ENCODE data around the gene C18orf32. TPM values are rescaled to one million over a fixed set of nuclear protein-coding genes. Genes with fewer than 3 reads are reported as not detected.
"Not testable (repeated sequence)": the region's sequence is repeated elsewhere in the genome, so short reads cannot be mapped to it uniquely, and the experiment has no call there.

C18orf32 gene
- total and polyA plus RNA-seq, 2 of the 8 experiments (the other 6 are each of a cell fraction or from before 2014, with no cell fraction given) = 17.3 to 20.1 TPM

DNA sequence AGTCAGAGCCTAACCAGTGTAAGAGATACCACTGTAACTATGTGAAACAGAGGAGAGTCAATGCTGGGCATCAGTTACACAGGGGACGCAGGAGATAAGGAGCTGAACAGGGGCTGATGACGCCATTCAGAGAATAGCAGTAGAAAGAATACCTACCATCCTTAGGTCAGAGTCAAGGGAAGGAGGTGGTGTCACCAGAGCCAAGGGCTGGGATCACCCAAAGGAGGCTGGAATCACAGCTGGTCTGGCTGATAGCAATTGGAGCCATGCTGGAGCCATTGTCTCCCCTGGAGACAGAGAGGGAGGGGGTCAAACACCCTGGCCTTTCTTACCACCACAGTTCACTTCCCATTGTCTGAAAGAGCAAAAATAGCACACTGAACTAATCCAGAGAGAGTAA, 37.3 kb upstream of the C18orf32 start (continued):
- TF ChIP-seq BRCA1 (IDR thresholded peaks at IDR 0.05; ENCODE audit: low read depth, low read length) = no peak
- TF ChIP-seq RNF2 (IDR thresholded peaks at IDR 0.05; ENCODE audit: borderline replicate concordance, low read depth, low read length, missing control alignments, poor library complexity, severe bottlenecking) = no peak
- TF ChIP-seq HDAC6 (IDR thresholded peaks at IDR 0.05; ENCODE audit: low read depth, low read length) = no peak
- TF ChIP-seq CBX5 (IDR thresholded peaks at IDR 0.05; ENCODE audit: low read depth, low read length) = no peak

DNA sequence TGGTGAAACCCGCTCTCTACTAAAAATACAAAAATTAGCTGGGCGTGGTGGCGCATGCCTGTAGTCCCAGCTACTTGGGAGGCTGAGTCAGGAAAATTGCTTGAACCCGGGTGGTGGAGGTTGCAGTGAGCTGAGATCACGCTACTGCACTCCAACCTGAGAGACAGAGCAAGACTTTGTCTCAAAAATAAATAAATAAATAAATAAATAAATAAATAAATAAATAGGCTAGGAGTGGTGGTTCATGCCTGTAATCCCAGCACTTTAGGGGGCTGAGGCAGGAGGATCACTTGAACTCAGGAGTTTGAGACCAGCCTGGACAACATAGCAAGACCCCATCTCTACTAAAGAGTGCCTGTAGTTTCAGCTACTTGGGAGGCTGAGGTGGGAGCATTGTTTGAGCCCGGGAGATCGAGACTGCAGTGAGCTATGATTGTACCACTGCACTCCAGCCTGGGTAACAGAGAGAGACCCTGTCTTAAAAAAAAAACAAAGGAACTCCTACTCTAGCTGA, 36.6 kb upstream of the C18orf32 start:
- H2BK20ac ChIP-seq (ENCODE audit: low read length); H3K36me3 ChIP-seq (ENCODE audit: control insufficient read depth in 2 of 4, insufficient read depth in 4 of 4, low read length in 3 of 4); FAIRE-seq; H3K23me2 ChIP-seq (ENCODE audit: low read depth, low read length); H2AK5ac ChIP-seq (ENCODE audit: low read depth, low read length); H3K4me2 ChIP-seq (ENCODE audit: insufficient read depth in 1 of 2, low read depth in 2 of 2, low read length in 2 of 2); H2BK12ac ChIP-seq (ENCODE audit: low read depth, low read length); H4K8ac ChIP-seq (ENCODE audit: extremely low read depth, insufficient read depth, low read length); H3K79me2 ChIP-seq (ENCODE audit: control insufficient read depth in 1 of 2, insufficient read depth in 2 of 2, low read length in 2 of 2); DNase-seq (ENCODE audit: low read depth in 1 of 2, low spot score in 2 of 2); H2BK5ac ChIP-seq (ENCODE audit: low read depth, low read length); H3K14ac ChIP-seq (ENCODE audit: insufficient read length); H2AFZ ChIP-seq (ENCODE audit: low read length); H4K91ac ChIP-seq (replicated peaks; ENCODE audit: insufficient read length, low read length); H3K56ac ChIP-seq (replicated peaks; ENCODE audit: insufficient read length, low read depth, low read length); H2BK120ac ChIP-seq (replicated peaks; ENCODE audit: low read depth, low read length); H3K4ac ChIP-seq (replicated peaks; ENCODE audit: insufficient read length, low read depth, low read length); POLR2A ChIA-PET (ENCODE audit: partially characterized antibody); H3K4me3 ChIP-seq (ENCODE audit: extremely low read depth in 1 of 4, insufficient read depth in 2 of 4, low read depth in 3 of 4, low read length in 4 of 4); H4K20me1 ChIP-seq (replicated peaks in 1 of 2; ENCODE audit: control insufficient read depth in 1 of 2, insufficient read depth in 2 of 2, low read length in 2 of 2); H2BK15ac ChIP-seq (ENCODE audit: low read length); H3K9me3 ChIP-seq (ENCODE audit: insufficient read depth in 2 of 2, low read depth in 1 of 2, low read length in 1 of 2); H4K5ac ChIP-seq (ENCODE audit: insufficient read length, low read depth, low read length); H3K18ac ChIP-seq (ENCODE audit: extremely low read depth, low read length); H3K9ac ChIP-seq (replicated peaks in 1 of 4; ENCODE audit: extremely low read depth in 1 of 4, low read depth in 3 of 4, low read length in 3 of 4); H3K27me3 ChIP-seq (replicated peaks in 1 of 4; ENCODE audit: control insufficient read depth in 3 of 4, extremely low read depth in 1 of 4, insufficient read depth in 3 of 4, low read length in 3 of 4); H3K27ac ChIP-seq (ENCODE audit: low read depth, low read length); H3K79me1 ChIP-seq (ENCODE audit: low read depth, low read length); H3K23ac ChIP-seq (ENCODE audit: insufficient read length): not testable (repeated sequence)
- CTCF ChIA-PET (ENCODE audit: partially characterized antibody) = interaction anchor here (1.0 to 2.3 kb wide), 7 partner anchors 9 to 335 kb away, joined by 3 to 9 read pairs (median 3); no protein-coding TSS in a partner anchor
- H3K4me1 ChIP-seq (replicated peaks in 1 of 4; ENCODE audit: control insufficient read depth in 3 of 4, insufficient read depth in 4 of 4, low read length in 3 of 4) = peaks cover 5 to 20% (median 14%) of the 10 kb centered on the region in 4 experiments; a peak in 6 of 7 replicates
- 96% methylated on average over 7 of the region's 7 CpGs; no CpG with 5 or more reads in 1 of the 2 experiments for WGBS, 2 experiments (ENCODE audit: extremely low coverage in 1 of 2, insufficient coverage in 1 of 2, insufficient read length in 1 of 2, insufficient replicate concordance in 2 of 2, low coverage in 1 of 2, low lambda C conversion rate in 2 of 2, missing lambda C conversion rate in 1 of 2)
